Keratinocyte (primary cell): Measurements from ENCODE around the gene FRMPD2. TPM values are rescaled to one million over a fixed set of nuclear protein-coding genes. Genes with fewer than 3 reads are reported as not detected.
"Not testable (repeated sequence)": the region's sequence is repeated elsewhere in the genome, so short reads cannot be mapped to it uniquely, and the experiment has no call there.

Experiments
- DNase-seq: peaks from one replicate; pipeline ENCODE4 v3.0.0-alpha.2; 2011; ENCODE audit warnings: low read depth, missing footprints, low spot score
- FAIRE-seq: peaks from 2 replicates; lab custom pipeline; 2011; peaks lifted over from hg19 to GRCh38; lab: Jason Lieb, UNC
- H2AFZ ChIP-seq: 2 replicates; pipeline ENCODE4 v1.6.0; 2012; ENCODE audit warnings: low read length, control low read depth, inconsistent platforms; ENCODE audit not compliant: control insufficient read depth
- H3K27ac ChIP-seq: 2 replicates; pipeline ENCODE4 v1.5.1; 2011; ENCODE audit warnings: low read length; ENCODE audit not compliant: control insufficient read depth, insufficient read depth
- H3K27me3 ChIP-seq: 3 replicates; pipeline ENCODE4 v1.6.0; 2011; ENCODE audit warnings: low read length; ENCODE audit not compliant: control insufficient read depth, insufficient read depth; ENCODE audit errors: extremely low read depth
- H3K36me3 ChIP-seq, 2 experiments: 2 replicates in 1 of 2; 3 replicates in 1 of 2; pipeline ENCODE4 v1.5.1; 2011; ENCODE audit warnings: low read length in 2 of 2, mild to moderate bottlenecking in 1 of 2; ENCODE audit not compliant: control insufficient read depth in 2 of 2, insufficient read depth in 2 of 2; ENCODE audit errors: extremely low read depth in 1 of 2
- H3K4me1 ChIP-seq: 3 replicates; pipeline ENCODE4 v1.5.1; 2011; ENCODE audit warnings: low read length; ENCODE audit not compliant: control insufficient read depth, insufficient read depth; ENCODE audit errors: extremely low read depth
- H3K4me2 ChIP-seq: 3 replicates; pipeline ENCODE4 v1.6.0; 2011; ENCODE audit warnings: low read depth, low read length; ENCODE audit not compliant: control insufficient read depth, insufficient read depth; ENCODE audit errors: extremely low read depth
- H3K4me3 ChIP-seq, 3 experiments: fragments of 200-600 bp in 1 of 3; sonication (generic) in 1 of 3; 2 replicates in 2 of 3; 3 replicates in 1 of 3; pipeline ENCODE4 v1.5.1; 2011 to 2016; ENCODE audit warnings: low read length in 3 of 3, mild to moderate bottlenecking in 3 of 3, control low read depth in 2 of 3, inconsistent platforms in 1 of 3, low read depth in 1 of 3, mixed read lengths in 1 of 3, mixed run types in 1 of 3, moderate library complexity in 1 of 3; ENCODE audit not compliant: control insufficient read depth in 2 of 3, insufficient read depth in 2 of 3; ENCODE audit errors: extremely low read depth in 1 of 3
- H3K79me2 ChIP-seq: 2 replicates; pipeline ENCODE4 v1.6.0; 2012; ENCODE audit warnings: low read length; ENCODE audit not compliant: control insufficient read depth, insufficient read depth
- H3K9ac ChIP-seq: 3 replicates; pipeline ENCODE4 v1.6.0; 2011; ENCODE audit warnings: low read length; ENCODE audit not compliant: control insufficient read depth, insufficient read depth; ENCODE audit errors: extremely low read depth
- H3K9me1 ChIP-seq: 3 replicates; pipeline ENCODE4 v1.6.0; 2011; ENCODE audit warnings: low read length; ENCODE audit not compliant: control insufficient read depth, insufficient read depth; ENCODE audit errors: extremely low read depth
- H3K9me3 ChIP-seq: 2 replicates; pipeline ENCODE4 v1.5.1; 2012; ENCODE audit warnings: low read depth, low read length; ENCODE audit not compliant: control insufficient read depth
- H4K20me1 ChIP-seq: 3 replicates; pipeline ENCODE4 v1.6.0; 2011; ENCODE audit warnings: low read length; ENCODE audit not compliant: control insufficient read depth, insufficient read depth; ENCODE audit errors: extremely low read depth
- dilution Hi-C: fragments of 300-500 bp; cut with MboI; formaldehyde crosslinking; loops from one replicate; pipeline ENCODE4 v1.7.0; 2020; ENCODE audit warnings: low sequenced_read_pairs; ENCODE audit not compliant: extremely low pct_ligation_motif_present
- polyA plus RNA-seq, 5 experiments: library from polyadenylated mRNA; depleted of rRNA in 3 of 5; stranded (reverse) in 3 of 5; stranded (forward) in 1 of 5; unstranded in 1 of 5; fragments of >200 nt; gene quantifications; 1 replicate in 1 of 5; 2 replicates in 3 of 5; 3 replicates in 1 of 5; pipeline versions ENCODE4 v1.2.1 to v1.2.3, GENCODE V29; 2011 to 2012; ENCODE audit warnings: missing spikeins in 2 of 5, low read depth in 1 of 5, low replicate concordance in 1 of 5

Gene FRMPD2
- polyA plus RNA-seq, 1 donor (not counting 4 experiments of a cell fraction or from before 2014, with no cell fraction given) = not detected

DNA sequence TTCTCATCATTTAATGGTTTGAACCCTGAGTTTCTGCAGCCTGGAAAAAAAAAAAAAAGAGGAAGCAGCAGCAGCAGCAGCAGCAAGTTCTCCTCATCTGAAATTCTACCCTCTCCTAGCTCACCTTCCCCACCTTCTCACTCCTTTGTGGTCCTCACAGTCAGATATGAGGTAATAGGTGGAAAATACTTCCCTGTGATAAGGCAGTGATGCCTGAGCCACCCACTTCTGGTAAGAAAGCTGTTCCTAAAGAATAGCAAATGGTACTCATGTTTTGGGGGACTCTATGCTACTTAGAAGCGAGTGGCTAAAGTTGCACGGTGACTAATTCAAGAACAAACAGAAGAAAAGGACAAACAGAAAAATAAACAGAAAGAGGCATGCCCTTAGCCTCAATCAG is 148.2 kb downstream of the FRMPD2 start:
- FAIRE-seq, H3K79me2 ChIP-seq, H3K4me1 ChIP-seq, H2AFZ ChIP-seq, H3K27me3 ChIP-seq, dilution Hi-C loops, DNase-seq, H3K4me3 ChIP-seq, H3K36me3 ChIP-seq, H4K20me1 ChIP-seq, H3K9ac ChIP-seq, H3K27ac ChIP-seq, H3K4me2 ChIP-seq, H3K9me1 ChIP-seq, H3K9me3 ChIP-seq: not testable (repeated sequence)

DNA sequence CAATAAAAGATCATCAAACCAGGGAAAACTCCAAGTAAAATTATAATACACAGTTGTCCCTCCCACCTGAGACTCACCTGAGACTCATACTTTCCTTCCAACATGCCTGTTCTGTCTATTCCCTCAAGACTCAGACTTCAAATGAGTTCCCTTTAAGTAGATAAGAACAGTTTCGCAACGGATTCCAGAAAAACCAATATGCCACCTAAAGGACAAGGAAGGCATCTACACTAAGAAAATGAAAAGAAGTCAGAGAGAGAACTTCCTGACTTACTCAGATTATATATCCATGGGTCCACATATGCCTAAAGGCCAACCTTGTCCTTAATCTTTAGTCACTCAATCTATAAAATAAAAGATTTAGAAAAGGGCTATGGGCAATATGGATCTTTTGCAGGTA is 148.9 kb downstream of the FRMPD2 start:
- H3K9me3 ChIP-seq, dilution Hi-C loops, H2AFZ ChIP-seq, H4K20me1 ChIP-seq, FAIRE-seq, DNase-seq, H3K9me1 ChIP-seq, H3K4me2 ChIP-seq, H3K36me3 ChIP-seq, H3K27ac ChIP-seq, H3K27me3 ChIP-seq, H3K4me1 ChIP-seq, H3K4me3 ChIP-seq, H3K79me2 ChIP-seq, H3K9ac ChIP-seq: not testable (repeated sequence)

DNA sequence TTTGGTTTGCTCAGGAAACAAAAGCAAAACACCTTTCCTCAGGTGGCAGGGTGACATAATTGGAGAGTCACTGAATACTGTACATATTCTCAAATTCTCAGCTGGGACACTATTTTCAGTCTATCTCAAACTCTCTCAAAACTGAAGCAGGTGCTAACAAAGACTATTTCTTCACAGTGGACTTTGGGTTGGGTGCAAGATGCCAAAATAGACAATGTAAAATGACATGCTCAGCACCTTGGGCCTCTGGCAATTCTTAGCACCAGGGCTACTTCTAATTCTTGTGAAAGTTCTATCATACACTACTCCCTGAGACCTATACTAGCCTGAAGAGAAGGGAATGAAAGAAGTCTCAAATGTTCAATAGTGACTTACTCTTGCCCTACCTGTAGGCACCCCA is 151.9 kb downstream of the FRMPD2 start:
- H3K4me3 ChIP-seq, H4K20me1 ChIP-seq, DNase-seq, H3K4me1 ChIP-seq, dilution Hi-C loops, H3K4me2 ChIP-seq, H3K27me3 ChIP-seq, FAIRE-seq, H2AFZ ChIP-seq, H3K9me1 ChIP-seq, H3K36me3 ChIP-seq, H3K9ac ChIP-seq, H3K9me3 ChIP-seq, H3K79me2 ChIP-seq, H3K27ac ChIP-seq: not testable (repeated sequence)

DNA sequence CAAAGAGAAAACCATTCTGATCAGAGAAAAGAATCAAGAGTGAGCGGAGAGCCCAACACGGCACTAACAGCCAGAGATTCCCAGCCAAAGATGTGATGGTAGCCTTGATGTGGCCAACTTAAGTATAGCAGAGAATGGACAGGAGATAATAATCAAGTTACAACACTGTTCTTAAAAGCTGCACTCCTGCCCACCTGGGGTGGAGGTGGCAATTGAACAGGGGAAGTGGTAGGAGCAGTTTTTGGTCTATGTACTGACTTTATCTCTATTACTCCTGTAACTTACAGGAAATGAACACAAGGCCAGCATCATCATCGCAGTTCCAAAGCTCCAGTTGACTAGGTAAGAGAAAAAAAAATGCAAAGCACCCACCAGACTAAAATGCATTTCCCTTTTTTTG is 164.2 kb downstream of the FRMPD2 start:
- H3K4me3 ChIP-seq, H3K9ac ChIP-seq, H3K36me3 ChIP-seq, H3K4me1 ChIP-seq, H3K4me2 ChIP-seq, H4K20me1 ChIP-seq, DNase-seq, H3K27me3 ChIP-seq, dilution Hi-C loops, H2AFZ ChIP-seq, FAIRE-seq, H3K79me2 ChIP-seq, H3K27ac ChIP-seq, H3K9me3 ChIP-seq, H3K9me1 ChIP-seq: not testable (repeated sequence)

Other genes with a start within 250 kb of the FRMPD2 start
- 25.4 to 39.8 TPM (median 26.2 TPM) in 3 replicates for gene MAPK8, start 32.0 kb upstream of the FRMPD2 start, polyA plus RNA-seq